Left renal cortex interstitium (tissue), 4 donors: ENCODE results near the gene ASF1A. TPM values are rescaled to one million over a fixed set of nuclear protein-coding genes. Genes with fewer than 3 reads are reported as not detected.
"Not testable (repeated sequence)": the region's sequence is repeated elsewhere in the genome, so short reads cannot be mapped to it uniquely, and the experiment has no call there.

Experiments
- DNase-seq, 4 donors: peaks; one replicate each; pipeline ENCODE4 v3.0.0-alpha.2; 2013; ENCODE audit warnings: low read depth in 4 of 4, low spot score in 2 of 4, missing footprints in 1 of 4
- polyA plus RNA-seq, 4 donors: library from polyadenylated mRNA; unstranded; fragments of 120-200 nt; gene quantifications; one replicate each; pipeline ENCODE4 v1.2.1, GENCODE V29; 2013; ENCODE audit not compliant: insufficient read length in 4 of 4

ASF1A gene
- 10 to 100 TPM; 30.5 to 44.7 (median 37.5) TPM for polyA plus RNA-seq

GRCh38 chr6:118893807-118894424 lies at the start of gene ASF1A:
Gene ASF1A, plus strand, starts transcription at chr6:118894152. Its CDS starts 262 bp downstream, at chr6:118894414.
- peak; percentile 91 to 98 (median 96) for DNase-seq

- DNase-seq = no peak
Observed at GRCh38 chr6:118844915-118845314, 49.0 kb upstream of the ASF1A start.

GRCh38 chr6:118853408-118853807 lies 40.5 kb upstream of the ASF1A start:
- DNase-seq = no peak

- no peak for DNase-seq
Observed at GRCh38 chr6:118856301-118856700, 37.7 kb upstream of the ASF1A start.

GRCh38 chr6:118859517-118860064 lies 34.4 kb upstream of the ASF1A start:
- DNase-seq = no peak

- no peak for DNase-seq
Observed at GRCh38 chr6:118860363-118860762, 33.6 kb upstream of the ASF1A start.

- DNase-seq = no peak
Observed at GRCh38 chr6:118860880-118861279, 33.1 kb upstream of the ASF1A start.

GRCh38 chr6:118862443-118862842 lies 31.5 kb upstream of the ASF1A start:
- DNase-seq = no peak

GRCh38 chr6:118864341-118865099 lies 29.4 kb upstream of the ASF1A start:
- no peak for DNase-seq

GRCh38 chr6:118865100-118865391 lies 28.9 kb upstream of the ASF1A start:
- no peak for DNase-seq

GRCh38 chr6:118867181-118867580 lies 26.8 kb upstream of the ASF1A start:
- no peak for DNase-seq

GRCh38 chr6:118868901-118869300 lies 25.1 kb upstream of the ASF1A start:
- not testable (repeated sequence) for DNase-seq

GRCh38 chr6:118869350-118869749 lies 24.6 kb upstream of the ASF1A start:
- DNase-seq = no peak

- DNase-seq = no peak
Observed at GRCh38 chr6:118869894-118870589, 23.9 kb upstream of the ASF1A start.

- DNase-seq = no peak
Observed at GRCh38 chr6:118871331-118871730, 22.6 kb upstream of the ASF1A start.

GRCh38 chr6:118872318-118872717 lies 21.6 kb upstream of the ASF1A start:
- no peak for DNase-seq

- DNase-seq = no peak
Observed at GRCh38 chr6:118872726-118873125, 21.2 kb upstream of the ASF1A start.

GRCh38 chr6:118873239-118873638 lies 20.7 kb upstream of the ASF1A start:
- DNase-seq = no peak

GRCh38 chr6:118875672-118876071 lies 18.3 kb upstream of the ASF1A start:
- no peak for DNase-seq

GRCh38 chr6:118876198-118876597 lies 17.8 kb upstream of the ASF1A start:
- no peak for DNase-seq

GRCh38 chr6:118876814-118877213 lies 17.1 kb upstream of the ASF1A start:
- no peak for DNase-seq
